OCI-M1 (cell line): ENCODE measurements around the gene DSPP.
"Not testable (repeated sequence)": the region's sequence is repeated elsewhere in the genome, so short reads cannot be mapped to it uniquely, and the experiment has no call there.

ENCODE experiments used
- DNase-seq: peaks from one replicate; lab custom pipeline; 2025; lab: John Stamatoyannopoulos, UW

Gene DSPP

DNA sequence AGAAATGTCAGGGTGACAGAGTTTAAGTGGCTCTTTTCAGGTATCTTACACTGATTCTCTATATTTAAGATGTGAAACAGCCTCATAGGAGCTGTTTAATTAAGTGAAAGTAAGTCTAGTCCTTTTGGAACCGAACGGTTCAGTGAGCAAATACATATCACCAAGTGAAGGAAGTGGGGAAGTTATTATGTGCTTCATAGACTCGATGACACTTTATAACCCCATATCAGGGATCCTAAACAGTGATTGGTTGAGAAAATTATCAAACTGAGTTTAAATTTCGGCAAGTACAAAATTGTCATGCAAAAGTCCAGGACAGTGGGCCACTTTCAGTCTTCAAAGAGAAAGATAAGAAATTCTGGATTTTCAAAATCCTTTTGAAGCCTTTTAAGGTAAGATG lies at the start of gene DSPP:
Gene DSPP (plus strand): TSS at position 301 of the 400 bp plus-strand sequence. CDS start 2,380 bp downstream, outside the sequence.
- no peak for DNase-seq

DNA sequence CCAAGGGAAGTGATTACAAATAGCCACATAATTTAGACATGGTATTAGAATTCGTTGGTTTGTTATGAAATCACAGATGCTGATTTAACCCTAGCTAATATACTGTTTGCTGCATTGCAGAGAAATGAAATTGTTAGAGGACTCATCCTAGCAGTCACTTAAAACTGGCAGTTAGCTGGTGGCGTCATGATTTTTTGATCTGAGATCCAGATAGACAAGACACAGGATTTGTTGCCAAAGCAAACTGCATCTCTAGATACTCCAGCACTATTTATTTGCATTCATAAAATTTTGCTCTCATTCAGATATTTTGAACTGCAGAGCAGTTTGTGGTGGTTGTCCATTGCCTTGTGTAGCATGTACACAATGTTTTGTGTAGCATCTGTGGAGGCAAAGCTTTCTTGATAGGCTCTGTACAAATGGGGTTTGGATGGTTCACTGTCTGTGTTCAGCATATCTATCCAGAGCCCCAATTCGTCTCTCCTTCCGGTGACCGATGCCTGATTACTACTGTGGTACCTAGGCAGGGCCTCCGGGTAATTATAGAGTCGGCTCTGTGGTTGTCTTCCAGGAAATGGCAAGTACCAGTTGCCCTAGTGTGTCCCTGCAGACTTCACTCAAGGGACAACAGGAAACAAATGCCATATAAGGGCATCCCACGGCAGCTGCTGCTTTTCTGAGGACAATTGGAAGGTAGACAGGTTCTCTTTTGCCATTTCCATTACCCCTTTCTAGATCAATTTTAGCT lies 49.1 kb upstream of the DSPP start:
- peak; percentile 89 for DNase-seq

DNA sequence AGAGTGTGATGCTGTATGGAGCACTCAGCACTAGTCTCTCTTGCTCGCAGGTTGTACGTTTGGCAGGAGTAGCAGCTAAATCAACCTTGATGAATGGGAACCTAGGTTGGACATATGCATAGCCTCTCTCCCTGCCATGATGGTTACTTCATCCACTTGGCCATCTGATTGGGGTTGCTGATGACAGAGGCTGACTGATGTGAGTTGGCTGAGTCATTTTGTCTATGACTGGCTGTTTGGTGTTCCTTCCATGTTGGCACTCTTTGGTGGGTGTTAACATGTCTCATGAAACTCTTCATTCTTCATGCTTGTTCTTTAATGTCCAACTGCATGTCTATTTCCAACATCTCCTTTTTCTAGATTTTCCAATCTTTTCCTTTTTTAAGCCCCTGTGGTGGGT lies 47.5 kb upstream of the DSPP start:
- peak; percentile 10 for DNase-seq

DNA sequence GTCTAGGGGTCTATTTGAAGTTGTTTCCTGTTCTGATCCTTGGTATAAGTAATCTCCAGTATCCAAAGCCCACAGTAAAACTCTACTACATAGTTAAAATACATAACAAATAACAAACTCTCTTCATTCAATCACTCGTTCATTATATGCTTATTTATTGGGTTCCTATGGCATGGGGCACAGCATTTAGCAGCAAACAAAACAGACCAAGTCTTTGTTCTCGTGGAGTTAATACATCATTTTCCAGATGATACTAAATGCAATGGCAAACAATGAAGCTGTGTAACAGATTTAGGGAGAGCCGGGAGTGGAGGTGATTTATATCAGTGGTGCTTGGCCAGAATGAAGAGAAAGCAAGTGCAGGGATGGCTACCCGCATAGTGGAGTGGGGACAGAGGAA lies 42.6 kb upstream of the DSPP start:
- DNase-seq, result no peak

- DNase-seq, result no peak
These were observed 42.1 kb upstream of the DSPP start for GRCh38 chr4:87566276-87566675.

- DNase-seq, result no peak
These were observed 41.1 kb upstream of the DSPP start for GRCh38 chr4:87567191-87567590.

DNA sequence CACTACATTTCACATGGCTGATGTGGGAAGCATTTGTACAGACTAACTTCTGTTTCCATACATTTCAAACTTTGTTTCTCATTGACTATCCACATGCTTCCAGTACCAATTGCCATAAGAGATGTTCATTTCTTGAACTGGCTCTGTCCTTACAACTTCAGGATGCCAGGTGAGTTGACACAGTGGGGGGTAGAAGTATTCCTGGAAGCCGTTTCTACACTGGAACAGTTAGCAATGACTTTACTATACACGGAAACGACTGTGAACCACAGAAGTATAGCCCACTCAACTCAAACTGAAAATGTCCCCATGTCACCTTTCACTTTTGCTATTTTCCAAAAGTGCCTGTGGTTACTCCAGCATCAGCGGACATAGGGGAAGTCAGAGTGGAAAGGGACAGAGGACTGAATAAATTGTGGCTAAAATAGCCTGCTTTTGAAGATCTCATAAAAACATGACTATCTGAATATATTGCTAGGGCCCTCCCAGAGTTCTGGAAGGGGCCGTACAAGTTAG lies 38.0 kb upstream of the DSPP start:
- DNase-seq, result no peak

GRCh38 chr4:87574376-87574775 lies 34.0 kb upstream of the DSPP start:
- not testable (repeated sequence) for DNase-seq

DNA sequence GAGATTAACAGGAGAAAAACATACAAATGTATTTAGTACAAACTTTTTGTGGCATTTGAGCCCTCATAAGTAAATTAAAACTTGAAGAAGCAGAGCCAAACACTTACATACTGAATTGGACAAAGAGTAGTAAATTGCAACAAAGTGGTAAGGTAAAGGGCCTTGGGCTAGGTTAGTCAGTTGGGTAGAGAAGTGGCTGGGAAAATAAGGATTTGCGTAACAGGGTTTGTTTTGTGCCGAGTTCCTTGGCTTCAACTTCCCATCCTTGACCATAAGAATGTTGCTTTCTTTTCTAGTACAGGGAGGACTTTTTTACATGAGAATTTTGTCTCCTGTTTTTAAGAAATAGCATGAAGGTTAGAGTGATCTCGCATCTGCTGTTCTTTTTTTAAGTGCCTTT lies 33.3 kb upstream of the DSPP start:
- DNase-seq, result no peak

DNA sequence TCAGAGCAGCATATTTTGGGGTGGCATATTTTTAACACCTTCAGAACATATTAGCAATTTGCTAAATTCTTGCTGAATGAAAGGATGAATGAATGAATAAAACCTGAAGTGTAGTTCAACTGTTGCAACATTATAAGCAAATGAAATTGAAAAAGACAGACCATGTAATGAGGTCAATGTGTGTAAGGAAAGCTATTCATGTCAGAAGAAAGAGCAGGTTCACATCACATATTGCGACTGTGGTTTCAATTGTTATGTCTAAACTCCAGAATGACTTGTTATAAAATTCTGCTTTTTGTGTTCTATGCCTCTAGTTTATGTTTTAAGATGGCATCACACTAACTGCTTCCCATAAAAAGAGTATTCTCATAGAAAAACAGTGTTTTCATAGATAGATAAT lies 32.9 kb upstream of the DSPP start:
- DNase-seq, result no peak

- DNase-seq, result no peak
These were observed 32.3 kb upstream of the DSPP start for GRCh38 chr4:87575983-87576382.

GRCh38 chr4:87579478-87579877 lies 28.9 kb upstream of the DSPP start:
- no peak for DNase-seq

- no peak for DNase-seq
These were observed 28.3 kb upstream of the DSPP start for GRCh38 chr4:87580057-87580456.

DNA sequence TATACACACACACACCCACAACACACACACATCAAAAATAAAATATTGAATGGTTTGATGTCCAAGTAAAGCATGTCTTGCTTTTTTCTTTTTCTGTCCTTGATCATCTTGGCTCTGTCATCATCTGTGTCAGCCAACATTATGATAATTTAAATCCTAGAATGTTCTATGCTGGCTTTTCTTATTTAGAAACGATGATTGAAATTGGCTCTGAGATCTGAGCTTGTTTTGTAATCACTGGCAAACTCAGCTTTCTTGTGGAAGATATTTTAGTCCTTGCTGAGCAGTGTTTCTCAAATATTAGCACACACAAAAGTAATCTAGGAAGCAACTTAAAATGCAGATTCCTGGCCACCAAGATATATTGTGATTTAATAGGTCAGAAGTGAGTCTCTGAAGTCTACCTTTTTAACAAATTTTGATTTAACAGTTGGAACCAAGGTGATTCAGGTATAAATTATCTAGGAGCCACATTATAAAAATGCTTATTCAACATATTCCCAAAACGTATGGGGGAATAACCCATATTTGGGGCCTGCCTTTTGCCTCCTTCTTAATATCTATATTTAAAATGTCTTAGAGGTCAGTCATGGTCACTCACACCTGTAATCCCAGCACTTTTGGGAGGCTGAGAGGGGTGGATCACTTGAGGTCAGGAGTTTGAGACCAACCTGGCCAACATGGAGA lies 24.0 kb upstream of the DSPP start:
- no peak for DNase-seq

DNA sequence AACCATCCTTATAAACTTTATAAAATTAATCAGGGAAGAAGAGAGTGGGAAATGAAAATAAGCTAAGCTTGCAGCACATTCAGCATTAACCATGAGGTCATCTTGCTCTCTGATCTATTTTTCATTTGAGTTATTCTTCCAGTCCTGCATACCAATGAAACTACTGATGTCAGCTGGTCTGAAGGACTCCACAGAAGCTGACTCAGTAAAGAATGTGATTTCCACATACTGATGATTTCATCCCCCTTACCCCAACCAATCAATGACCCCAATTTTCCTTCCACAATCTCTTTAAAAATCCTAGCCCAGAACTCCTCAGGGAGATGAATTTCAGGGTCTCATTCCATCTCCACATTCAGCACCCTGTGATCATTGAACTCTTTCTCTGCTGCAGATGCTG lies 18.8 kb upstream of the DSPP start:
- no peak for DNase-seq

GRCh38 chr4:87592124-87592523 lies 16.2 kb upstream of the DSPP start:
- DNase-seq, result no peak

DNA sequence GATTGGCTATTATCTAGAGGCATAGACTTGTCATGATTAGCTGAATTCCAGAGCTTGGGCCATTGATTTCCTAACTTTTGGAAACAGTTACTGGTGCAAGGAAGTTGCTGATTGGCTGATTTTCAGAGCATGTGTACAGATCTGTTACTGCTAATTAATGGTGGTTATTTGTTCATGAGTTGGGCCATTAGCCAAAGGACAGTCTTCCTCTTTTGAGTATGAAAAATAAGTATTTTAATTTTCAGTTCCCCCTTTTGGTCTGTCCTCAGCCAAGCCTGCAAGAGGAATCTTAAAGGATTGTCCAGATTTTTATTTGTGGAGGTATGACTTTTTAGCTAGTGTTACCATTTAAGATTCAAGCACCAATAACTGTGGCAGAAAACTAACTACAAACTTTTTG lies 7.0 kb upstream of the DSPP start:
- no peak for DNase-seq

- no peak for DNase-seq
These were observed 6.1 kb downstream of the DSPP start for GRCh38 chr4:87614292-87614890.

- DNase-seq, result no peak
These were observed 7.9 kb downstream of the DSPP start for GRCh38 chr4:87616268-87616667.

DNA sequence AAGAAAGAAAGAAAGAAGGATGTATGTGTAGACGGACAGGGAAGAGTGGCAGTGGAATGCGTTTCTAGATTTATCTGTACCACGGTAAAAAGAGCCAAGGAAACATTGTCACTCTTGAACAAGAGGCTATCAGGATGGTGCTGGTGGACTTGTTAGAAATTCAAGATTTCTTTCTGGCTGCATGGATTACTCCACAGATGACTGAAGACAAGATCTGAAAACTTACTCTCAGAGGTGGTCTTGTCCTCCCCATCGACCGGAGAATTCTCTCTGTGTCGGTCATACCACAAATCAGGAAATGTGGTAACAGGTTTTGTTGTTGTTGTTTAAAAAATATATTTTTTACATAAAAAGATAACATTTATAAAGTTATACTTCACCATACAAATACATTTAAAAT lies 11.8 kb downstream of the DSPP start:
- DNase-seq, result no peak

GRCh38 chr4:87620491-87620890 lies 12.2 kb downstream of the DSPP start:
- no peak for DNase-seq

GRCh38 chr4:87622303-87622702 lies 14.0 kb downstream of the DSPP start:
- no peak for DNase-seq

GRCh38 chr4:87624698-87625097 lies 16.4 kb downstream of the DSPP start:
- DNase-seq, result peak; percentile 49
